ENCODE measurements around the gene CEP131. TPM values are rescaled to one million over a fixed set of nuclear protein-coding genes. Genes with fewer than 3 reads are reported as not detected.

The CEP131 gene
- total and polyA plus RNA-seq, 2 of the 8 experiments (the other 6 are each of a cell fraction or from before 2014, with no cell fraction given) = 5.9 to 23.2 TPM

- H2BK20ac ChIP-seq (ENCODE audit: low read length) = no peak overlapping the region
- H2BK120ac ChIP-seq (replicated peaks; ENCODE audit: low read depth, low read length) = peak overlapping the region; percentile 65
- no peaks in the 10 kb centered on the region for H3K79me2 ChIP-seq (ENCODE audit: control insufficient read depth in 1 of 2, insufficient read depth in 2 of 2, low read length in 2 of 2)
- no peak overlapping the region for H4K5ac ChIP-seq (ENCODE audit: insufficient read length, low read depth, low read length)
- no peak overlapping the region for H2AK5ac ChIP-seq (ENCODE audit: low read depth, low read length)
- H2BK5ac ChIP-seq (ENCODE audit: low read depth, low read length) = peak overlapping the region; percentile 38
- FAIRE-seq (no peak), DNase-seq (ENCODE audit: low read depth in 1 of 2, low spot score in 2 of 2) (peak; percentile 47 to 86)
- no peak overlapping the region for H3K27ac ChIP-seq (ENCODE audit: low read depth, low read length)
- no peak overlapping the region for H3K56ac ChIP-seq (replicated peaks; ENCODE audit: insufficient read length, low read depth, low read length)
- H2BK12ac ChIP-seq (ENCODE audit: low read depth, low read length) = peak overlapping the region; percentile 14; the same call in 1 of the 2 replicates
- H3K4ac ChIP-seq (replicated peaks; ENCODE audit: insufficient read length, low read depth, low read length) = no peak overlapping the region
- 0 out of 2 replicates have a peak overlapping the region, but pooled peaks have one; percentile 21 for H2AFZ ChIP-seq (ENCODE audit: low read length)
- no peaks in the 10 kb centered on the region for H3K27me3 ChIP-seq (replicated peaks in 1 of 4; ENCODE audit: control insufficient read depth in 3 of 4, extremely low read depth in 1 of 4, insufficient read depth in 3 of 4, low read length in 3 of 4)
- POLR2A ChIA-PET (ENCODE audit: partially characterized antibody) = interaction anchor here (0.8 to 1.6 kb wide), 4 partner anchors 9 to 102 kb away, joined by 3 to 6 read pairs (median 4); partner anchors contain the start of genes CEP131, NDUFAF8 and TEPSIN
- H4K8ac ChIP-seq (ENCODE audit: extremely low read depth, insufficient read depth, low read length) = no peak overlapping the region
- H4K91ac ChIP-seq (replicated peaks; ENCODE audit: insufficient read length, low read length) = peak overlapping the region; percentile 70
- H2BK15ac ChIP-seq (ENCODE audit: low read length) = no peak overlapping the region; the same call in 1 of the 2 replicates
- H3K9ac ChIP-seq (replicated peaks in 1 of 4; ENCODE audit: extremely low read depth in 1 of 4, low read depth in 3 of 4, low read length in 3 of 4) = no peak overlapping the region
- 64% methylated on average over 22 of the region's 25 CpGs; no CpG with 5 or more reads in 1 of the 2 experiments for WGBS, 2 experiments (ENCODE audit: extremely low coverage in 1 of 2, insufficient coverage in 1 of 2, insufficient read length in 1 of 2, insufficient replicate concordance in 2 of 2, low coverage in 1 of 2, low lambda C conversion rate in 2 of 2, missing lambda C conversion rate in 1 of 2)
- no peaks in the 10 kb centered on the region; the same call in 1 of the 2 replicates for H3K79me1 ChIP-seq (ENCODE audit: low read depth, low read length)
- no peak overlapping the region for H3K14ac ChIP-seq (ENCODE audit: insufficient read length)
- H3K4me2 ChIP-seq (ENCODE audit: insufficient read depth in 1 of 2, low read depth in 2 of 2, low read length in 2 of 2) = no peak overlapping the region
- H3K23me2 ChIP-seq (ENCODE audit: low read depth, low read length) = peaks cover 2% of the 10 kb centered on the region; the same call in 1 of the 2 replicates
- no peak overlapping the region for H3K18ac ChIP-seq (ENCODE audit: extremely low read depth, low read length)
- CTCF ChIA-PET (ENCODE audit: partially characterized antibody) = interaction anchor here (0.6 to 4.3 kb wide), 37 partner anchors 9 to 1546 kb away, joined by 3 to 24 read pairs (median 4); partner anchors contain the start of genes NDUFAF8, PVALEF and TEPSIN
- H3K36me3 ChIP-seq (ENCODE audit: control insufficient read depth in 2 of 4, insufficient read depth in 4 of 4, low read length in 3 of 4) = no peaks in the 10 kb centered on the region
- H4K20me1 ChIP-seq (replicated peaks in 1 of 2; ENCODE audit: control insufficient read depth in 1 of 2, insufficient read depth in 2 of 2, low read length in 2 of 2) = peaks cover 0 to 8% of the 10 kb centered on the region in 2 experiments
- no peak overlapping the region for H3K23ac ChIP-seq (ENCODE audit: insufficient read length)
- peaks cover 8 to 12% of the 10 kb centered on the region in 2 experiments; a peak in 2 of 4 replicates for H3K9me3 ChIP-seq (ENCODE audit: insufficient read depth in 2 of 2, low read depth in 1 of 2, low read length in 1 of 2)
- H3K4me3 ChIP-seq (ENCODE audit: extremely low read depth in 1 of 4, insufficient read depth in 2 of 4, low read depth in 3 of 4, low read length in 4 of 4) = no peak overlapping the region
- peaks cover 0 to 2% (median 0%) of the 10 kb centered on the region in 4 experiments; a peak in 4 of 7 replicates for H3K4me1 ChIP-seq (replicated peaks in 1 of 4; ENCODE audit: control insufficient read depth in 3 of 4, insufficient read depth in 4 of 4, low read length in 3 of 4)
- TF ChIP-seq SUZ12 (IDR thresholded peaks at IDR 0.05; ENCODE audit: low read length) (no peak), CREB1 (IDR thresholded peaks at IDR 0.05) (peak; percentile 64), MAX (IDR thresholded peaks at IDR 0.05) (no peak), EGR1 (IDR thresholded peaks at IDR 0.05; ENCODE audit: borderline replicate concordance, low read depth, low read length) (peak; percentile 92), GABPA (IDR thresholded peaks at IDR 0.05; ENCODE audit: borderline replicate concordance, insufficient read depth, low read length) (peak; percentile 63; the same call in 1 of the 2 replicates), KDM5A (IDR thresholded peaks at IDR 0.05; ENCODE audit: low read length) (no peak), HDAC2 (IDR thresholded peaks at IDR 0.05; ENCODE audit: borderline replicate concordance in 1 of 2, low read depth in 2 of 2, low read length in 2 of 2) (peak; percentile 47 to 69; a peak in 1 of 4 replicates), TEAD4 (IDR thresholded peaks at IDR 0.05; ENCODE audit: low read depth, low read length) (no peak), RFX5 (IDR thresholded peaks at IDR 0.05; ENCODE audit: borderline replicate concordance, low read depth, low read length) (no peak)
Observed at GRCh38 chr17:81142301-81143199, 80.2 kb downstream of the CEP131 start.

Measured in H1 (cell line).